Prostate gland (tissue), 2 donors: ENCODE data around the gene ESAM.

Experiments
- POLR2A ChIP-seq: fragments of 450-650 bp; IDR thresholded peaks from one replicate; pipeline ENCODE4 v1.6.1; 2016; ENCODE audit warnings: antibody characterized with exemption, mild to moderate bottlenecking
- POLR2AphosphoS5 ChIP-seq: sonication (generic); formaldehyde crosslinking; IDR thresholded peaks from one replicate; pipeline ENCODE4 v1.6.1; 2017; ENCODE audit warnings: antibody characterized with exemption
- TF ChIP-seq, protein P1 (sequence below), 4 experiments: fragments of 200-600 bp in 2 of 4; fragments of 450-650 bp in 2 of 4; sonication (generic) in 2 of 4; IDR thresholded peaks; 1 replicate in 3 of 4; 2 replicates in 1 of 4; pipeline ENCODE4 v1.5.1; 2016 to 2019; ENCODE audit warnings: antibody characterized with exemption in 4 of 4, mild to moderate bottlenecking in 2 of 4, moderate library complexity in 2 of 4

DNA sequence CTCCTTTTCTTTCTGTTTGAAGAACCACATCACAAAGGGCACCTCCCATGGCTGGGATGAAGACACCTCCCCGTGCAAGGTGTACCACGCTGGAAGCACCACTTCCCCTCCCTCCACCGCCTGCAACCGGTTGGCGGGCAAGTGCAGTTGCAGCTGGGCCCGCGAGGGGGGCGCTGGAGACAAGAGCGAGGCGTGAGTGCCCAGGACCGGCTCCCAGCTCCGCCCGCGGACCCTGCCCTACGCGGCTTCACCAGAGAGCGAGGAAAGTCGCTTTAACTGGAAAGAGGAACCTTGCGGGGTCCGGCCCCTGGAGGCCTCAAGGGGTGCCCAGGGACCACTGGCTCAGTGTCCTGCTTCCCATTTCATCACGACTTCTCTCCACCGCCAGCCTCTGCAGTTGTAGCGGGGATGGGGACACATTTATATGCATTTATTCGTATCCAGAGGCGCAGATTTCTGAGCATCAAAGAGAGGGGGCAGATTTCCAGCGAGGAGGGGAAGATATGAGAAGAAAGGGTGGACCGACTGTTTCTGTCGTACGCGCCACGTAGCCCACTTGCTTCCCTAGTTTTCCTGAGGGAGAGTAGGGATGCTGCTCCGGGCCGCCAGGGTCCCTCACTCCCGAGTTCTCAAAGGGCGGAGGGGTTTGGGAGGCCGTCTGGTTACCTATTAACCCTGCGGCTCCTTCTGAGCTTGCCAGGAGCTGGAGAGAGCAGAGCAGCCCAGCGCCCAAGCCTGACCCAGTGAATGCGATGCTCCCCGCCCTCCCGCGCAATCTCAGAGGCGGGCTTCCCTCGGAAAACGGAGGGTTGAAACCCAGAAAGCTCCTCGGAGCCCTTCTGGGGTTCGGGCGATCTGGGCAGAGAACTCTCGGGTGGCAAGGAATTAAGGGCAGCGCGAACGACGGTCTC, 3.5 kb downstream of the ESAM start:
- TF ChIP-seq, protein P1, sequence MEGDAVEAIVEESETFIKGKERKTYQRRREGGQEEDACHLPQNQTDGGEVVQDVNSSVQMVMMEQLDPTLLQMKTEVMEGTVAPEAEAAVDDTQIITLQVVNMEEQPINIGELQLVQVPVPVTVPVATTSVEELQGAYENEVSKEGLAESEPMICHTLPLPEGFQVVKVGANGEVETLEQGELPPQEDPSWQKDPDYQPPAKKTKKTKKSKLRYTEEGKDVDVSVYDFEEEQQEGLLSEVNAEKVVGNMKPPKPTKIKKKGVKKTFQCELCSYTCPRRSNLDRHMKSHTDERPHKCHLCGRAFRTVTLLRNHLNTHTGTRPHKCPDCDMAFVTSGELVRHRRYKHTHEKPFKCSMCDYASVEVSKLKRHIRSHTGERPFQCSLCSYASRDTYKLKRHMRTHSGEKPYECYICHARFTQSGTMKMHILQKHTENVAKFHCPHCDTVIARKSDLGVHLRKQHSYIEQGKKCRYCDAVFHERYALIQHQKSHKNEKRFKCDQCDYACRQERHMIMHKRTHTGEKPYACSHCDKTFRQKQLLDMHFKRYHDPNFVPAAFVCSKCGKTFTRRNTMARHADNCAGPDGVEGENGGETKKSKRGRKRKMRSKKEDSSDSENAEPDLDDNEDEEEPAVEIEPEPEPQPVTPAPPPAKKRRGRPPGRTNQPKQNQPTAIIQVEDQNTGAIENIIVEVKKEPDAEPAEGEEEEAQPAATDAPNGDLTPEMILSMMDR (IDR thresholded peaks at IDR 0.05) = peak; percentile 36 to 75 (median 54)
- TF ChIP-seq POLR2AphosphoS5 (peak; percentile 48), POLR2A (no peak)
